Endothelial cell of umbilical vein (primary cell): ENCODE measurements around the gene P2RY6. TPM values are rescaled to one million over a fixed set of nuclear protein-coding genes. Genes with fewer than 3 reads are reported as not detected.

ENCODE experiments used
- BruUV-seq: library from RNA; stranded (reverse); fragments of 400-500 nt; replicated peaks from 2 replicates; lab custom pipeline; 2021; lab: Mats Ljungman, UMichigan
- CTCF ChIA-PET: fragments of 300-600, 350-600 bp; sonication (Branson Sonifier 250); formaldehyde crosslinking; loops from one replicate; lab custom pipeline; 2021; ENCODE audit warnings: antibody characterized with exemption, inconsistent platforms; lab: Charles Lee
- POLR2A ChIA-PET: fragments of 300-600, 350-600 bp; sonication (Branson Sonifier 250); formaldehyde crosslinking; loops from one replicate; lab custom pipeline; 2021; ENCODE audit warnings: antibody characterized with exemption, inconsistent platforms; lab: Charles Lee
- DNase-seq: peaks from one replicate; pipeline ENCODE4 v3.0.0-alpha.2; 2011; ENCODE audit warnings: low read depth, low spot score
- FAIRE-seq: peaks from 2 replicates; lab custom pipeline; 2011; peaks lifted over from hg19 to GRCh38; lab: Jason Lieb, UNC
- H2AFZ ChIP-seq: 2 replicates; pipeline ENCODE4 v1.6.0; 2012; ENCODE audit warnings: low read depth, low read length, control low read depth, inconsistent platforms
- H3K27ac ChIP-seq: 2 replicates; pipeline ENCODE4 v1.5.1; 2011; ENCODE audit warnings: low read depth, mild to moderate bottlenecking, control low read depth, low read length, moderate library complexity; ENCODE audit not compliant: insufficient read depth
- H3K27me3 ChIP-seq, 2 experiments: 2 replicates each; pipeline versions ENCODE4 v1.6.0 to v1.6.1; 2011; ENCODE audit warnings: low read length in 2 of 2, mixed read lengths in 1 of 2; ENCODE audit not compliant: control insufficient read depth in 2 of 2, insufficient read depth in 2 of 2
- H3K36me3 ChIP-seq, 2 experiments: 2 replicates in 1 of 2; 3 replicates in 1 of 2; pipeline ENCODE4 v1.5.1; 2011; ENCODE audit warnings: low read length in 2 of 2, mild to moderate bottlenecking in 1 of 2, moderate library complexity in 1 of 2; ENCODE audit not compliant: control insufficient read depth in 2 of 2, insufficient read depth in 2 of 2; ENCODE audit errors: extremely low read depth in 1 of 2
- H3K4me1 ChIP-seq: 3 replicates; pipeline ENCODE4 v1.5.1; 2011; ENCODE audit warnings: mild to moderate bottlenecking, low read length; ENCODE audit not compliant: control insufficient read depth, insufficient read depth; ENCODE audit errors: extremely low read depth
- H3K4me2 ChIP-seq: 2 replicates; pipeline ENCODE4 v1.6.1; 2011; ENCODE audit warnings: low read length, control low read depth, mixed read lengths; ENCODE audit not compliant: insufficient read depth
- H3K4me3 ChIP-seq, 3 experiments: fragments of 200-600 bp in 1 of 3; sonication (generic), shearing (Covaris generic) in 1 of 3; replicated peaks in 1 of 3; 2 replicates each; pipeline ENCODE4 v1.5.1; 2011 to 2016; ENCODE audit warnings: control low read depth in 3 of 3, low read length in 3 of 3, mild to moderate bottlenecking in 2 of 3, inconsistent platforms in 1 of 3, low read depth in 1 of 3, moderate library complexity in 1 of 3; ENCODE audit not compliant: insufficient read depth in 1 of 3
- H3K79me2 ChIP-seq: 2 replicates; pipeline ENCODE4 v1.6.0; 2012; ENCODE audit warnings: low read length, inconsistent platforms; ENCODE audit not compliant: control insufficient read depth, insufficient read depth
- H3K9ac ChIP-seq: replicated peaks from 2 replicates; pipeline ENCODE3; 2011; ENCODE audit warnings: low read length, control low read depth; ENCODE audit not compliant: insufficient read depth; ENCODE audit errors: extremely low read depth
- H3K9me1 ChIP-seq: replicated peaks from 3 replicates; pipeline ENCODE4 v1.6.0; 2011; ENCODE audit warnings: mild to moderate bottlenecking, low read length; ENCODE audit not compliant: control insufficient read depth, insufficient read depth; ENCODE audit errors: extremely low read depth
- H3K9me3 ChIP-seq: replicated peaks from 2 replicates; pipeline ENCODE4 v1.5.1; 2012; ENCODE audit warnings: low read length, inconsistent platforms; ENCODE audit not compliant: control insufficient read depth, insufficient read depth
- H4K20me1 ChIP-seq: replicated peaks from 2 replicates; pipeline ENCODE3; 2011; ENCODE audit warnings: mild to moderate bottlenecking, low read length; ENCODE audit not compliant: control insufficient read depth, insufficient read depth; ENCODE audit errors: extremely low read depth
- EZH2 ChIP-seq: IDR thresholded peaks from 2 replicates; pipeline ENCODE4 v1.6.1; 2012; ENCODE audit warnings: borderline replicate concordance, low read depth, mild to moderate bottlenecking, moderate library complexity, low read length, inconsistent platforms; ENCODE audit not compliant: severe bottlenecking
- FOS ChIP-seq: IDR thresholded peaks from 2 replicates; pipeline ENCODE4 v1.6.1; 2011; ENCODE audit warnings: mild to moderate bottlenecking, low read length, moderate library complexity, borderline replicate concordance; ENCODE audit not compliant: insufficient read depth
- GATA2 ChIP-seq: IDR thresholded peaks from 2 replicates; pipeline ENCODE4 v1.7.0; 2011; ENCODE audit warnings: low read depth, mild to moderate bottlenecking, moderate library complexity, mixed read lengths, low read length; ENCODE audit not compliant: insufficient read length, insufficient read depth
- MYC ChIP-seq: IDR thresholded peaks from one replicate; pipeline ENCODE4 v1.6.1; 2011; ENCODE audit warnings: mild to moderate bottlenecking, low read depth, low read length
- dilution Hi-C: fragments of 300-500 bp; cut with MboI; formaldehyde crosslinking; loops from one replicate; pipeline ENCODE4 v1.15.0; 2019; ENCODE audit warnings: low sequenced_read_pairs; ENCODE audit not compliant: extremely low pct_ligation_motif_present
- intact Hi-C: fragments of 100-400 bp; cut with micrococcal nuclease; formaldehyde crosslinking; loops from one replicate; pipeline ENCODE4 v1.10.0; 2022
- polyA plus RNA-seq, 4 experiments: library from polyadenylated mRNA; depleted of rRNA in 3 of 4; stranded (reverse) in 3 of 4; unstranded in 1 of 4; fragments of >200 nt; gene quantifications; 2 replicates each; pipeline versions ENCODE4 v1.2.1 to v1.2.3, GENCODE V29; 2011 to 2012; ENCODE audit warnings: missing spikeins in 1 of 4
- total RNA-seq: library from RNA; stranded (reverse); gene quantifications from 2 replicates; pipeline ENCODE4 v1.2.3, GENCODE V29; 2021

P2RY6 gene
- total and polyA plus RNA-seq, 2 donors (not counting 3 experiments of a cell fraction or from before 2014, with no cell fraction given), result 0.47 TPM; not detected in 1

DNA sequence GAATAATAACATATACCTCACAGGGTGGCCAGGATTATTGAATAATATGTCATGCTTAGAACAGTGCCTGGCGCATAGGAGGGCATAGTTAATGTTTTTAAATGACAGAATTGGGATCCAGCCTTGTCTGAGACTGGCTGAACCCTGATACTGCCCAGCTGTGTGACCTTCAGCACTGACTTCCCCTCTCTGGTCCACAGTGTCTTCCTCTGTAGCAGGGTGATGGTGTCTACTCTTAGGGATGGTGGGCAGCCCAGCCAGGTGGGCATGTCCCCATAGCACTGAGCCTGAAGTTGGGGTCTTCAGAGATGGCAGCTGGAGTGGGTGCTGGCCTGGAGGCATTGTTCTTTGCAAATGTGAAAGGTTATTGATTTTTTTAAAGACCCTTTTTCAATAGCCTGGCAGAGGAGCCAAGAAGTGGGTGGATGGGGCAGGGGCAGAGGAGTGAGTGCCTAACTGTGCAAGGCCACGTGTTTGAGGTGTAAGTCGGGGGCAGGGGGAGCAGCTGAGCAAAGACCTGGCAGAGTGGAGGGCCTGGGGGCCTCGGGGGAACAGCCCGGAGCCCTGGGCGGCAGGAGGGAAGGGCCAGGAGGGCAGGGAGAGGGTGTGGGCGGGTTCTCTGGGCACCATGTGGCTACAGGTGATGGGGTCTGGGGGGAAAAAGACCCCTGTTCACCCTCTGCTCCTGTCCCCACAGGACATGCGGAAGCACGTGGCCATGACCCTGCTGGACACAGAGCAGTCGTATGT lies 74.2 kb downstream of the P2RY6 start:
- POLR2A ChIA-PET, result no interaction called here
- Histone ChIP-seq H3K9me1 (no peaks in the 10 kb centered on the region), H3K4me3 (no peak overlapping the region), H3K9ac (no peak overlapping the region), H4K20me1 (no peaks in the 10 kb centered on the region), H3K79me2 (no peaks in the 10 kb centered on the region), H3K4me1 (no peaks in the 10 kb centered on the region), H3K4me2 (no peak overlapping the region), H3K9me3 (no peaks in the 10 kb centered on the region), H3K36me3 (peaks cover 0 to 11% of the 10 kb centered on the region in 2 experiments), H3K27me3 (no peaks in the 10 kb centered on the region), H3K27ac (no peak overlapping the region), H2AFZ (no peak overlapping the region)
- DNase-seq (no peak), FAIRE-seq (no peak)
- CTCF ChIA-PET, result interaction anchor here (1.8 kb wide), 1 partner anchor 47 kb away, joined by 6 read pairs; no protein-coding TSS in a partner anchor
- TF ChIP-seq FOS, result no peak
- BruUV-seq, result no TSS peak
- intact Hi-C loops, result no loop called here
- dilution Hi-C loops, result no loop called here

DNA sequence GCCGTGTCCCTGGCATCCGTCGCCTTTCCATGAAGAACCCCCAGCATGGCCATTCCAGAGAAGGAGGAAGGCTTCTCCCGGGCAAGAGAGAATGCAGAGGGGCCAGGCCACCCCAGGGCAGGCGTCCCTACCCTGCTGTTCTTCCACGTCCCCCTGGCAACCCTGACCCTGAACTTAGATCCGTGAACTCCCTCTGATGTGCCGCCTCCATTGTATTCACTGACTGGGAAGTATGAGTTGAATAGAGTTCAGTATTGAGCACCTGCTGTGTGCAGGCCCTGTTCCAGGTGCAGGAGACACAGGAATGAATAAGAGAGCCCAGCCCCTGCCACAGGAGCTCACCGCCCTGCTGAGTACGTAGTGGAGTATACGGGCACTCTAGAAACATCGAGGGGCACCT lies 74.9 kb downstream of the P2RY6 start:
- Histone ChIP-seq H3K9me3 (no peaks in the 10 kb centered on the region), H3K27me3 (no peaks in the 10 kb centered on the region), H3K79me2 (no peaks in the 10 kb centered on the region), H4K20me1 (no peaks in the 10 kb centered on the region), H3K27ac (no peak overlapping the region), H3K36me3 (peaks cover 0 to 11% of the 10 kb centered on the region in 2 experiments), H3K4me2 (no peak overlapping the region), H3K4me1 (no peaks in the 10 kb centered on the region), H3K9ac (no peak overlapping the region), H3K9me1 (no peaks in the 10 kb centered on the region), H2AFZ (no peak overlapping the region), H3K4me3 (no peak overlapping the region)
- ChIA-PET POLR2A (no interaction called here), CTCF (interaction anchor here (1.0 to 1.8 kb wide), 2 partner anchors 13 to 46 kb away, joined by 3 to 6 read pairs; no protein-coding TSS in a partner anchor)
- dilution Hi-C loops, result no loop called here
- intact Hi-C loops, result no loop called here
- TF ChIP-seq EZH2 (no peak), GATA2 (no peak), MYC (no peak)
- no TSS peak for BruUV-seq
- no peak for DNase-seq
- no peak for FAIRE-seq

Other genes starting within 250 kb of the P2RY6 start
- gene FCHSD2, start 130.0 kb upstream of the P2RY6 start, total RNA-seq, result 56.2 and 56.9 TPM in 2 replicates
- gene FCHSD2, start 130.0 kb upstream of the P2RY6 start, polyA plus RNA-seq, result 17.7 and 20.8 TPM in 2 replicates
- gene P2RY2, start 54.1 kb upstream of the P2RY6 start, total RNA-seq, result 4.4 and 5.6 TPM in 2 replicates
- gene P2RY2, start 54.1 kb upstream of the P2RY6 start, polyA plus RNA-seq, result 4.8 and 4.9 TPM in 2 replicates
- 80.6 and 89.9 TPM in 2 replicates for gene ARHGEF17, start 35.9 kb downstream of the P2RY6 start, total RNA-seq
- gene ARHGEF17, start 35.9 kb downstream of the P2RY6 start, polyA plus RNA-seq, result 74.9 and 94.3 TPM in 2 replicates
- 12.6 and 13.1 TPM in 2 replicates for gene RELT, start 104.1 kb downstream of the P2RY6 start, total RNA-seq
- gene RELT, start 104.1 kb downstream of the P2RY6 start, polyA plus RNA-seq, result 6.7 and 8.2 TPM in 2 replicates